Smooth muscle cell (in vitro differentiated cells): ENCODE results near the gene DES. TPM values are rescaled to one million over a fixed set of nuclear protein-coding genes. Genes with fewer than 3 reads are reported as not detected.

Experiments
- DNase-seq: peaks from one replicate; lab custom pipeline; 2025; ENCODE audit not compliant: unreplicated experiment; lab: John Stamatoyannopoulos, UW
- H2AFZ ChIP-seq: fragments of 200-600 bp; sonication (generic); 2 replicates; pipeline ENCODE4 v1.6.0; 2016; ENCODE audit warnings: antibody characterized with exemption, low read depth, mild to moderate bottlenecking
- H3F3A ChIP-seq: fragments of 200-600 bp; sonication (generic); 2 replicates; pipeline ENCODE4 v1.6.0; 2017; ENCODE audit warnings: antibody characterized with exemption, low read depth
- H3K27ac ChIP-seq: fragments of 200-600 bp; sonication (generic); 2 replicates; pipeline ENCODE4 v1.5.1; 2016; ENCODE audit warnings: low read depth, mild to moderate bottlenecking
- H3K27me3 ChIP-seq: fragments of 200-600 bp; sonication (generic); 2 replicates; pipeline ENCODE4 v1.6.1; 2016; ENCODE audit warnings: low read depth, mild to moderate bottlenecking
- H3K36me3 ChIP-seq: fragments of 200-600 bp; sonication (generic); 2 replicates; pipeline ENCODE4 v1.5.1; 2016; ENCODE audit warnings: low read depth
- H3K4me1 ChIP-seq: fragments of 200-600 bp; sonication (generic); 2 replicates; pipeline ENCODE4 v1.5.1; 2016; ENCODE audit warnings: low read depth
- H3K4me2 ChIP-seq: fragments of 200-600 bp; sonication (generic); 2 replicates; pipeline ENCODE4 v1.6.0; 2016; ENCODE audit warnings: mild to moderate bottlenecking
- H3K4me3 ChIP-seq: fragments of 200-600 bp; sonication (generic); 2 replicates; pipeline ENCODE4 v1.5.1; 2016; ENCODE audit warnings: mild to moderate bottlenecking
- H3K79me2 ChIP-seq: fragments of 200-600 bp; sonication (generic); 2 replicates; pipeline ENCODE4 v1.6.0; 2016; ENCODE audit warnings: low read depth, mild to moderate bottlenecking
- H3K9ac ChIP-seq: fragments of 200-600 bp; sonication (generic); 2 replicates; pipeline ENCODE4 v1.6.0; 2016; ENCODE audit warnings: low read depth
- H3K9me3 ChIP-seq: fragments of 200-600 bp; sonication (generic); replicated peaks from 2 replicates; pipeline ENCODE4 v1.5.1; 2016; ENCODE audit warnings: low read depth
- H4K20me1 ChIP-seq: fragments of 200-600 bp; sonication (generic); 2 replicates; pipeline ENCODE4 v1.6.0; 2016; ENCODE audit warnings: low read depth
- CTCF ChIP-seq: fragments of 200-600 bp; sonication (generic); IDR thresholded peaks from 2 replicates; pipeline ENCODE4 v1.5.1; 2017; ENCODE audit warnings: borderline replicate concordance, mild to moderate bottlenecking, antibody characterized with exemption; ENCODE audit not compliant: insufficient read depth, poor library complexity, severe bottlenecking
- WGBS: methylation state at CpG from one replicate; pipeline ENCODE4 v1.1.7; 2016; ENCODE audit warnings: low lambda C conversion rate; 5-methylcytosine and 5-hydroxymethylcytosine counted together
- polyA plus RNA-seq: library from polyadenylated mRNA; unstranded; fragments of >200 nt; fragmentation: Nextera tagmentation; extraction: Ambion mirVana; gene quantifications from 2 replicates; pipeline ENCODE4 v1.2.1, GENCODE V29; 2016
- total RNA-seq: library from RNA; depleted of rRNA; stranded (reverse); fragments of >200 nt; gene quantifications from 2 replicates; pipeline ENCODE4 v1.2.3, GENCODE V29; 2014

Gene DES
- total and polyA plus RNA-seq, 2 experiments from 2014 or later: 103 to 109 TPM

- Histone ChIP-seq H4K20me1 (peaks cover 4% of the 10 kb centered on the region), H3K9ac (no peak overlapping the region), H3F3A (no peaks in the 10 kb centered on the region), H3K4me1 (peaks cover 20% of the 10 kb centered on the region), H3K79me2 (no peaks in the 10 kb centered on the region), H3K4me3 (no peak overlapping the region), H2AFZ (no peak overlapping the region), H3K9me3 (no peaks in the 10 kb centered on the region), H3K4me2 (peak overlapping the region; percentile 80), H3K27me3 (no peaks in the 10 kb centered on the region), H3K36me3 (no peaks in the 10 kb centered on the region), H3K27ac (no peak overlapping the region)
- 8% methylated on average over 11 of the region's 18 CpGs for WGBS
- no peak for TF ChIP-seq CTCF
- peak; percentile 64 for DNase-seq
These were observed 42.3 kb downstream of the DES start for GRCh38 chr2:219460424-219460926.

GRCh38 chr2:219461047-219461514, 42.9 kb downstream of the DES start:
- WGBS: 38% methylated on average over 8 of the region's 11 CpGs
- H3K27ac ChIP-seq: no peak overlapping the region
- H2AFZ ChIP-seq: no peak overlapping the region
- peaks cover 20% of the 10 kb centered on the region for H3K4me1 ChIP-seq
- no peak for TF ChIP-seq CTCF
- H4K20me1 ChIP-seq: peaks cover 4% of the 10 kb centered on the region
- H3K9me3 ChIP-seq: no peaks in the 10 kb centered on the region
- no peak overlapping the region for H3K9ac ChIP-seq
- H3K36me3 ChIP-seq: no peaks in the 10 kb centered on the region
- no peaks in the 10 kb centered on the region for H3K27me3 ChIP-seq
- no peaks in the 10 kb centered on the region for H3F3A ChIP-seq
- DNase-seq: no peak
- H3K79me2 ChIP-seq: no peaks in the 10 kb centered on the region
- H3K4me3 ChIP-seq: no peak overlapping the region
- H3K4me2 ChIP-seq: peak overlapping the region; percentile 80

- H3K27ac ChIP-seq: no peak overlapping the region
- H3K4me3 ChIP-seq: no peak overlapping the region
- H3K36me3 ChIP-seq: no peaks in the 10 kb centered on the region
- WGBS: 95% methylated on average over 14 of the region's 14 CpGs
- H2AFZ ChIP-seq: no peak overlapping the region
- H3K9ac ChIP-seq: no peak overlapping the region
- no peak for DNase-seq
- no peaks in the 10 kb centered on the region for H3F3A ChIP-seq
- H3K4me2 ChIP-seq: no peak overlapping the region
- H3K27me3 ChIP-seq: no peaks in the 10 kb centered on the region
- H3K4me1 ChIP-seq: peaks cover 20% of the 10 kb centered on the region
- no peaks in the 10 kb centered on the region for H3K79me2 ChIP-seq
- peaks cover 4% of the 10 kb centered on the region for H4K20me1 ChIP-seq
- no peak for TF ChIP-seq CTCF
- H3K9me3 ChIP-seq: no peaks in the 10 kb centered on the region
These were observed 43.5 kb downstream of the DES start for GRCh38 chr2:219461669-219462068.

- no peak overlapping the region for H3K4me3 ChIP-seq
- H3K4me2 ChIP-seq: no peak overlapping the region
- no peak overlapping the region for H3K27ac ChIP-seq
- no peak for TF ChIP-seq CTCF
- H3F3A ChIP-seq: no peaks in the 10 kb centered on the region
- no peaks in the 10 kb centered on the region for H3K27me3 ChIP-seq
- H3K79me2 ChIP-seq: no peaks in the 10 kb centered on the region
- peaks cover 20% of the 10 kb centered on the region for H3K4me1 ChIP-seq
- no peak overlapping the region for H3K9ac ChIP-seq
- no peaks in the 10 kb centered on the region for H3K36me3 ChIP-seq
- H3K9me3 ChIP-seq: no peaks in the 10 kb centered on the region
- peaks cover 4% of the 10 kb centered on the region for H4K20me1 ChIP-seq
- DNase-seq: no peak
- no peak overlapping the region for H2AFZ ChIP-seq
- WGBS: 96% methylated on average over 9 of the region's 9 CpGs
These were observed 44.2 kb downstream of the DES start for GRCh38 chr2:219462349-219462748.
